ENCODE measurements around the gene SPATA31A6. TPM values are rescaled to one million over a fixed set of nuclear protein-coding genes. Genes with fewer than 3 reads are reported as not detected.
A peak's percentile ranks its signal among the peaks of the same experiment; 100 is the strongest.
"Not testable (repeated sequence)": the region's sequence is repeated elsewhere in the genome, so short reads cannot be mapped to it uniquely, and the experiment has no call there.

The SPATA31A6 gene
- total RNA-seq = not detected
- polyA plus RNA-seq = not detected
- long read RNA-seq, donor 1 = 0 reads
- long read RNA-seq, donor 2 = 0 reads
- long read RNA-seq, donor 3 = 0 reads
- long read RNA-seq, donor 4 = 0 reads
- long read RNA-seq, donor 5 = 0 reads
- long read RNA-seq, donor 6 = 0 reads
- long read RNA-seq, donor 7 = 0 reads
- long read RNA-seq, donor 8 = 0 reads
- long read RNA-seq, donor 9 = 0 reads
- long read RNA-seq, donor 10 = 0 reads

- H3K36me3 ChIP-seq; H3K9me3 ChIP-seq; H3K4me1 ChIP-seq; DNase-seq; H3K27ac ChIP-seq; intact Hi-C loops (cut with DNase I; ENCODE audit: low total_unique reads); H3K4me3 ChIP-seq; H3K27me3 ChIP-seq: not testable (repeated sequence)
- WGBS, 5 donors = 84 to 100% methylated on average over 1 to 4 of the region's 5 CpGs; no CpG with 5 or more reads in 3 of the 5 donors
Observed at GRCh38 chr9:42183359-42183758, at the start of gene SPATA31A6. Gene SPATA31A6 (plus strand): TSS chr9:42183659. CDS start chr9:42183688, 29 bp downstream.

GRCh38 chr9:42160299-42160698, 23.2 kb upstream of the SPATA31A6 start:
- H3K27ac ChIP-seq; H3K4me3 ChIP-seq; intact Hi-C loops (cut with DNase I; ENCODE audit: low total_unique reads); H3K36me3 ChIP-seq; H3K4me1 ChIP-seq; H3K27me3 ChIP-seq; H3K9me3 ChIP-seq: not testable (repeated sequence)
- 10 to 33% methylated on average over 1 of the region's 1 CpG; no CpG with 5 or more reads in 3 of the 5 donors for WGBS, 5 donors
- peak in 1 of 2 donors; percentile 62 for DNase-seq

GRCh38 chr9:42219861-42220260, 36.4 kb downstream of the SPATA31A6 start:
- intact Hi-C loops (cut with DNase I; ENCODE audit: low total_unique reads); H3K36me3 ChIP-seq; H3K9me3 ChIP-seq; H3K4me3 ChIP-seq; H3K4me1 ChIP-seq; H3K27me3 ChIP-seq; H3K27ac ChIP-seq; DNase-seq: not testable (repeated sequence)
- WGBS, 5 donors = 42 to 50% (median 48%) methylated on average over 2 of the region's 2 CpGs

- H3K4me1 ChIP-seq; H3K36me3 ChIP-seq; H3K27me3 ChIP-seq; DNase-seq; H3K27ac ChIP-seq; H3K4me3 ChIP-seq; intact Hi-C loops (cut with DNase I; ENCODE audit: low total_unique reads); H3K9me3 ChIP-seq: not testable (repeated sequence)
- 84 to 89% (median 85%) methylated on average over 7 to 9 of the region's 10 CpGs for WGBS, 5 donors
Observed at GRCh38 chr9:42223230-42223629, 39.8 kb downstream of the SPATA31A6 start.

GRCh38 chr9:42233031-42233430, 49.6 kb downstream of the SPATA31A6 start:
- WGBS, 5 donors = 37 to 66% (median 52%) methylated on average over 4 of the region's 4 CpGs
- intact Hi-C loops (cut with DNase I; ENCODE audit: low total_unique reads); H3K9me3 ChIP-seq; H3K27me3 ChIP-seq; H3K4me1 ChIP-seq; H3K27ac ChIP-seq; H3K36me3 ChIP-seq; H3K4me3 ChIP-seq: not testable (repeated sequence)
- peak in 1 of 2 donors; percentile 29 for DNase-seq

GRCh38 chr9:42234610-42235009, 51.2 kb downstream of the SPATA31A6 start:
- intact Hi-C loops (cut with DNase I; ENCODE audit: low total_unique reads); H3K27me3 ChIP-seq; H3K4me1 ChIP-seq; H3K4me3 ChIP-seq; DNase-seq; H3K36me3 ChIP-seq; H3K27ac ChIP-seq; H3K9me3 ChIP-seq: not testable (repeated sequence)

- DNase-seq; intact Hi-C loops (cut with DNase I; ENCODE audit: low total_unique reads); H3K36me3 ChIP-seq; H3K9me3 ChIP-seq; H3K27me3 ChIP-seq; H3K4me3 ChIP-seq; H3K27ac ChIP-seq; H3K4me1 ChIP-seq: not testable (repeated sequence)
- no CpG with 5 or more reads among the region's 1 CpG for whole genome bisulfite sequencing, 5 donors
Observed at GRCh38 chr9:42235352-42235991, 52.0 kb downstream of the SPATA31A6 start.

- H3K27me3 ChIP-seq; H3K36me3 ChIP-seq; H3K4me1 ChIP-seq; H3K4me3 ChIP-seq; DNase-seq; H3K27ac ChIP-seq; intact Hi-C loops (cut with DNase I; ENCODE audit: low total_unique reads); H3K9me3 ChIP-seq: not testable (repeated sequence)
Observed at GRCh38 chr9:42236097-42236496, 52.6 kb downstream of the SPATA31A6 start.

GRCh38 chr9:42237381-42237780, 53.9 kb downstream of the SPATA31A6 start:
- intact Hi-C loops (cut with DNase I; ENCODE audit: low total_unique reads); H3K4me1 ChIP-seq; H3K27ac ChIP-seq: not testable (repeated sequence)

GRCh38 chr9:42238862-42239261, 55.4 kb downstream of the SPATA31A6 start:
- H3K36me3 ChIP-seq; H3K4me3 ChIP-seq; H3K27ac ChIP-seq; H3K9me3 ChIP-seq; H3K27me3 ChIP-seq; intact Hi-C loops (cut with DNase I; ENCODE audit: low total_unique reads); H3K4me1 ChIP-seq; DNase-seq: not testable (repeated sequence)
- WGBS, 5 donors = 79 to 88% (median 82%) methylated on average over 2 of the region's 2 CpGs

More at GRCh38 chr9:42237381-42237780, 53.9 kb downstream of the SPATA31A6 start:
- H3K4me3 ChIP-seq, H3K27me3 ChIP-seq, H3K36me3 ChIP-seq, DNase-seq, H3K9me3 ChIP-seq: not testable (repeated sequence)
- 78 to 91% (median 88%) methylated on average over 3 of the region's 3 CpGs for WGBS, 5 donors

Data from stomach (tissue), 19 donors.